Activated naive CD8-positive, alpha-beta T cell treated with anti-CD3 and anti-CD28 coated beads, Interleukin-2, amount 50 U/mL, for 24 hours (primary cell): Measurements from ENCODE around the gene NYAP2.

Source experiments
- ATAC-seq: fragments of 150-1000 bp; cut with Tn5 transposase; one replicate; pipeline ENCODE4 v1.10.0; 2021
- DNase-seq: peaks from one replicate; pipeline ENCODE4 v3.0.0; 2021
- H3K27ac Mint-ChIP-seq: one replicate; pipeline ENCODE4 v1.8.0; 2021; ENCODE audit warnings: mild to moderate bottlenecking, mixed read lengths
- H3K27me3 Mint-ChIP-seq: one replicate; pipeline ENCODE4 v1.8.0; 2021; ENCODE audit warnings: mixed read lengths
- H3K36me3 Mint-ChIP-seq: one replicate; pipeline ENCODE4 v1.8.0; 2021; ENCODE audit warnings: low read depth, mixed read lengths
- H3K4me1 Mint-ChIP-seq: one replicate; pipeline ENCODE4 v1.8.0; 2021; ENCODE audit warnings: mixed read lengths
- H3K4me3 Mint-ChIP-seq: one replicate; pipeline ENCODE4 v1.8.0; 2021; ENCODE audit warnings: mild to moderate bottlenecking, moderate library complexity, mixed read lengths
- H3K9me3 Mint-ChIP-seq: one replicate; pipeline ENCODE4 v1.8.0; 2021; ENCODE audit warnings: mixed read lengths

The NYAP2 gene

GRCh38 chr2:225531559-225531958 is 132.0 kb downstream of the NYAP2 start:
- H3K27ac Mint-ChIP-seq, result no peak overlapping the region
- H3K4me1 Mint-ChIP-seq, result no peaks in the 10 kb centered on the region
- no peaks in the 10 kb centered on the region for H3K36me3 Mint-ChIP-seq
- ATAC-seq (no peak), DNase-seq (no peak)
- H3K4me3 Mint-ChIP-seq, result no peak overlapping the region
- peaks cover 2% of the 10 kb centered on the region for H3K27me3 Mint-ChIP-seq
- no peaks in the 10 kb centered on the region for H3K9me3 Mint-ChIP-seq

- no peak for DNase-seq
- Mint-ChIP-seq H3K27ac (no peak overlapping the region), H3K4me3 (no peak overlapping the region), H3K27me3 (peaks cover 2% of the 10 kb centered on the region), H3K4me1 (no peaks in the 10 kb centered on the region), H3K36me3 (no peaks in the 10 kb centered on the region), H3K9me3 (no peaks in the 10 kb centered on the region)
- ATAC-seq, result no peak
These were observed 132.6 kb downstream of the NYAP2 start for GRCh38 chr2:225532096-225532495.

- Mint-ChIP-seq H3K4me1 (no peaks in the 10 kb centered on the region), H3K36me3 (no peaks in the 10 kb centered on the region), H3K27ac (no peak overlapping the region), H3K4me3 (no peak overlapping the region), H3K27me3 (peaks cover 2% of the 10 kb centered on the region), H3K9me3 (no peaks in the 10 kb centered on the region)
- DNase-seq, result no peak
- ATAC-seq, result no peak
These were observed 134.5 kb downstream of the NYAP2 start for GRCh38 chr2:225534037-225534436.

- no peak for ATAC-seq
- peaks cover 2% of the 10 kb centered on the region for H3K27me3 Mint-ChIP-seq
- H3K4me3 Mint-ChIP-seq, result no peak overlapping the region
- H3K9me3 Mint-ChIP-seq, result no peaks in the 10 kb centered on the region
- no peaks in the 10 kb centered on the region for H3K4me1 Mint-ChIP-seq
- DNase-seq, result no peak
- no peaks in the 10 kb centered on the region for H3K36me3 Mint-ChIP-seq
- no peak overlapping the region for H3K27ac Mint-ChIP-seq
These were observed 135.2 kb downstream of the NYAP2 start for GRCh38 chr2:225534697-225535096.

GRCh38 chr2:225536036-225536435 is 136.5 kb downstream of the NYAP2 start:
- H3K4me1 Mint-ChIP-seq, result no peaks in the 10 kb centered on the region
- no peak for DNase-seq
- H3K27ac Mint-ChIP-seq, result no peak overlapping the region

GRCh38 chr2:225543626-225544025 is 144.1 kb downstream of the NYAP2 start:
- ATAC-seq, result no peak
- no peaks in the 10 kb centered on the region for H3K9me3 Mint-ChIP-seq

More at GRCh38 chr2:225536036-225536435, 136.5 kb downstream of the NYAP2 start:
- Mint-ChIP-seq H3K27me3 (no peaks in the 10 kb centered on the region), H3K4me3 (no peak overlapping the region), H3K9me3 (no peaks in the 10 kb centered on the region), H3K36me3 (no peaks in the 10 kb centered on the region)
- no peak for ATAC-seq

GRCh38 chr2:225556461-225556860 is 157.0 kb downstream of the NYAP2 start:
- Mint-ChIP-seq H3K27me3 (peaks cover 8% of the 10 kb centered on the region), H3K27ac (no peak overlapping the region)
- DNase-seq, result no peak

More at GRCh38 chr2:225543626-225544025, 144.1 kb downstream of the NYAP2 start:
- Mint-ChIP-seq H3K4me3 (no peak overlapping the region), H3K27me3 (peaks cover 9% of the 10 kb centered on the region), H3K27ac (no peak overlapping the region), H3K36me3 (no peaks in the 10 kb centered on the region), H3K4me1 (no peaks in the 10 kb centered on the region)
- no peak for DNase-seq

GRCh38 chr2:225558399-225559071 is 159.0 kb downstream of the NYAP2 start:
- Mint-ChIP-seq H3K9me3 (no peaks in the 10 kb centered on the region), H3K27me3 (peaks cover 8% of the 10 kb centered on the region), H3K4me1 (no peaks in the 10 kb centered on the region), H3K36me3 (no peaks in the 10 kb centered on the region), H3K4me3 (no peak overlapping the region), H3K27ac (no peak overlapping the region)
- ATAC-seq (no peak), DNase-seq (no peak)

More at GRCh38 chr2:225556461-225556860, 157.0 kb downstream of the NYAP2 start:
- H3K9me3 Mint-ChIP-seq, result no peaks in the 10 kb centered on the region
- no peak overlapping the region for H3K4me3 Mint-ChIP-seq
- no peak for ATAC-seq
- no peaks in the 10 kb centered on the region for H3K36me3 Mint-ChIP-seq
- H3K4me1 Mint-ChIP-seq, result no peaks in the 10 kb centered on the region

- peaks cover 8% of the 10 kb centered on the region for H3K27me3 Mint-ChIP-seq
- no peaks in the 10 kb centered on the region for H3K4me1 Mint-ChIP-seq
- no peak overlapping the region for H3K4me3 Mint-ChIP-seq
- H3K9me3 Mint-ChIP-seq, result no peaks in the 10 kb centered on the region
- no peaks in the 10 kb centered on the region for H3K36me3 Mint-ChIP-seq
- DNase-seq, result no peak
- ATAC-seq, result no peak
- no peak overlapping the region for H3K27ac Mint-ChIP-seq
These were observed 159.5 kb downstream of the NYAP2 start for GRCh38 chr2:225559072-225559415.

- Mint-ChIP-seq H3K9me3 (peaks cover 2% of the 10 kb centered on the region), H3K27me3 (peaks cover 4% of the 10 kb centered on the region), H3K4me3 (no peak overlapping the region), H3K36me3 (no peaks in the 10 kb centered on the region), H3K4me1 (no peaks in the 10 kb centered on the region), H3K27ac (no peak overlapping the region)
- no peak for DNase-seq
- ATAC-seq, result no peak
These were observed 167.3 kb downstream of the NYAP2 start for GRCh38 chr2:225566798-225567197.

- no peak overlapping the region for H3K4me3 Mint-ChIP-seq
- no peak overlapping the region for H3K27ac Mint-ChIP-seq
- ATAC-seq, result no peak
- no peak for DNase-seq
- peaks cover 5% of the 10 kb centered on the region for H3K9me3 Mint-ChIP-seq
- H3K4me1 Mint-ChIP-seq, result no peaks in the 10 kb centered on the region
- peaks cover 6% of the 10 kb centered on the region for H3K27me3 Mint-ChIP-seq
- no peaks in the 10 kb centered on the region for H3K36me3 Mint-ChIP-seq
These were observed 170.5 kb downstream of the NYAP2 start for GRCh38 chr2:225569995-225570394.

GRCh38 chr2:225573603-225574002 is 174.1 kb downstream of the NYAP2 start:
- Mint-ChIP-seq H3K27me3 (peaks cover 4% of the 10 kb centered on the region), H3K36me3 (no peaks in the 10 kb centered on the region), H3K4me3 (no peak overlapping the region), H3K9me3 (peaks cover 5% of the 10 kb centered on the region), H3K4me1 (no peaks in the 10 kb centered on the region), H3K27ac (no peak overlapping the region)
- no peak for ATAC-seq
- DNase-seq, result no peak

GRCh38 chr2:225574582-225575138 is 175.2 kb downstream of the NYAP2 start:
- H3K27ac Mint-ChIP-seq, result no peak overlapping the region

GRCh38 chr2:225581135-225581534 is 181.6 kb downstream of the NYAP2 start:
- Mint-ChIP-seq H3K9me3 (no peaks in the 10 kb centered on the region), H3K27ac (no peak overlapping the region), H3K27me3 (no peaks in the 10 kb centered on the region), H3K36me3 (no peaks in the 10 kb centered on the region), H3K4me1 (no peaks in the 10 kb centered on the region), H3K4me3 (no peak overlapping the region)
- DNase-seq (no peak), ATAC-seq (no peak)

More at GRCh38 chr2:225574582-225575138, 175.2 kb downstream of the NYAP2 start:
- H3K4me1 Mint-ChIP-seq, result no peaks in the 10 kb centered on the region
- no peaks in the 10 kb centered on the region for H3K36me3 Mint-ChIP-seq
- ATAC-seq (no peak), DNase-seq (no peak)
- no peak overlapping the region for H3K4me3 Mint-ChIP-seq
- peaks cover 5% of the 10 kb centered on the region for H3K9me3 Mint-ChIP-seq
- H3K27me3 Mint-ChIP-seq, result peaks cover 4% of the 10 kb centered on the region

GRCh38 chr2:225581906-225582305 is 182.4 kb downstream of the NYAP2 start:
- Mint-ChIP-seq H3K36me3 (no peaks in the 10 kb centered on the region), H3K4me1 (no peaks in the 10 kb centered on the region), H3K27me3 (no peaks in the 10 kb centered on the region), H3K27ac (no peak overlapping the region), H3K9me3 (no peaks in the 10 kb centered on the region), H3K4me3 (no peak overlapping the region)
- DNase-seq (no peak), ATAC-seq (no peak)
